ENCODE results near the gene CCDC149.

GRCh38 chr4:24808261-24808660, 104.6 kb downstream of the CCDC149 start:
- TF ChIP-seq, protein P1, sequence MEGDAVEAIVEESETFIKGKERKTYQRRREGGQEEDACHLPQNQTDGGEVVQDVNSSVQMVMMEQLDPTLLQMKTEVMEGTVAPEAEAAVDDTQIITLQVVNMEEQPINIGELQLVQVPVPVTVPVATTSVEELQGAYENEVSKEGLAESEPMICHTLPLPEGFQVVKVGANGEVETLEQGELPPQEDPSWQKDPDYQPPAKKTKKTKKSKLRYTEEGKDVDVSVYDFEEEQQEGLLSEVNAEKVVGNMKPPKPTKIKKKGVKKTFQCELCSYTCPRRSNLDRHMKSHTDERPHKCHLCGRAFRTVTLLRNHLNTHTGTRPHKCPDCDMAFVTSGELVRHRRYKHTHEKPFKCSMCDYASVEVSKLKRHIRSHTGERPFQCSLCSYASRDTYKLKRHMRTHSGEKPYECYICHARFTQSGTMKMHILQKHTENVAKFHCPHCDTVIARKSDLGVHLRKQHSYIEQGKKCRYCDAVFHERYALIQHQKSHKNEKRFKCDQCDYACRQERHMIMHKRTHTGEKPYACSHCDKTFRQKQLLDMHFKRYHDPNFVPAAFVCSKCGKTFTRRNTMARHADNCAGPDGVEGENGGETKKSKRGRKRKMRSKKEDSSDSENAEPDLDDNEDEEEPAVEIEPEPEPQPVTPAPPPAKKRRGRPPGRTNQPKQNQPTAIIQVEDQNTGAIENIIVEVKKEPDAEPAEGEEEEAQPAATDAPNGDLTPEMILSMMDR (IDR thresholded peaks at IDR 0.05; ENCODE audit: low read length) = no peak
- TF ChIP-seq EZH2phosphoT487 (IDR thresholded peaks at IDR 0.05; ENCODE audit: low read length) (no peak), EZH2 (optimal IDR thresholded peaks at IDR 0.05; ENCODE audit: low read depth, low read length) (no peak)
